Stimulated activated CD4-positive, alpha-beta T cell treated with anti-CD3 and anti-CD28 coated beads, Interleukin-15, amount 100 ng/mL, for 1 hour (primary cell): Measurements from ENCODE around the gene HIPK2.
"Not testable (repeated sequence)": the region's sequence is repeated elsewhere in the genome, so short reads cannot be mapped to it uniquely, and the experiment has no call there.

Source experiments
- DNase-seq, 2 donors: peaks; one replicate each; pipeline ENCODE4 v3.0.0-alpha.2; 2020; ENCODE audit warnings: low read depth in 1 of 2, low spot score in 1 of 2

The HIPK2 gene

DNA sequence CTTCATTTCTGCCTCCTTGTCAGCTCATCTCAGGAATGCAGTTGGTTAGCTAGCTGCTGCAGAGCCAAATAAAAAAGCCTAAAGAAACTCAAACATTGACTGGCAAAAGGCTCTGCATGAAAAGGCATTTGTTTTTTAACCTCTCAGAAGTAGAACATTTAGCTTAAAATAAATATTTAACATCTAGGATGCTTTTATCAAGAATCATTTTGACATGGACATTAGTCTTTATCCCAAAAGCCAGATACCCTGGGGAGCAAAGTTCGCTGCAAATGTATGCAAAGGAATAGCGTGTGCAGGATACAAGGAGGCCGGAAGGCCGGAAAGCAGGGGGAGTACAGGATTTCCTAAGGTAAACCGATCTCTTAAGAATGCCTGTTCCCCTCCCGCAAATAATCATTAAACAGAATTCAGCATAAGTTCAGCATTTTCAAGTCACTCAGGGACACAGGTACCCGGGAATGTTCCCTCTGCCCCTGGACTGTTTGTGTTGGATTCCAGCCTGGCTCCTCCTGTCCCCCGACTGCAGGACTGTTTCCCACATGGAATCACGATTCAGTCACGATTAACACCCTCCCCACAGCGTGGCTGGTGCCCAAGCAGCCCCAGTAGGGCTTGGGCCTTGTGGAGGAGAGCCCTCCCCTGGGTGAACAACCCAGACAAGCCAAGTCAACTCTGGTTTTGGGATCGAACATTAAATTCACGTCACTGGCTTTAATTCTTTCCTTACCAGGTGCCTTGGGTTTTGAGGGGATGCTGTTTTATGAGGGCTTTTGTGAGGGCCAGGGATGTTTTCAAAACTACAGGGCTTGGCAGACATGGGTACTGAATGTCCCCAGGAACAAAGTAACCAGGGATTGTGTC lies 97.8 kb downstream of the HIPK2 start:
- DNase-seq: no peak

GRCh38 chr7:139676390-139676789 lies 101.4 kb downstream of the HIPK2 start:
- DNase-seq: no peak

DNA sequence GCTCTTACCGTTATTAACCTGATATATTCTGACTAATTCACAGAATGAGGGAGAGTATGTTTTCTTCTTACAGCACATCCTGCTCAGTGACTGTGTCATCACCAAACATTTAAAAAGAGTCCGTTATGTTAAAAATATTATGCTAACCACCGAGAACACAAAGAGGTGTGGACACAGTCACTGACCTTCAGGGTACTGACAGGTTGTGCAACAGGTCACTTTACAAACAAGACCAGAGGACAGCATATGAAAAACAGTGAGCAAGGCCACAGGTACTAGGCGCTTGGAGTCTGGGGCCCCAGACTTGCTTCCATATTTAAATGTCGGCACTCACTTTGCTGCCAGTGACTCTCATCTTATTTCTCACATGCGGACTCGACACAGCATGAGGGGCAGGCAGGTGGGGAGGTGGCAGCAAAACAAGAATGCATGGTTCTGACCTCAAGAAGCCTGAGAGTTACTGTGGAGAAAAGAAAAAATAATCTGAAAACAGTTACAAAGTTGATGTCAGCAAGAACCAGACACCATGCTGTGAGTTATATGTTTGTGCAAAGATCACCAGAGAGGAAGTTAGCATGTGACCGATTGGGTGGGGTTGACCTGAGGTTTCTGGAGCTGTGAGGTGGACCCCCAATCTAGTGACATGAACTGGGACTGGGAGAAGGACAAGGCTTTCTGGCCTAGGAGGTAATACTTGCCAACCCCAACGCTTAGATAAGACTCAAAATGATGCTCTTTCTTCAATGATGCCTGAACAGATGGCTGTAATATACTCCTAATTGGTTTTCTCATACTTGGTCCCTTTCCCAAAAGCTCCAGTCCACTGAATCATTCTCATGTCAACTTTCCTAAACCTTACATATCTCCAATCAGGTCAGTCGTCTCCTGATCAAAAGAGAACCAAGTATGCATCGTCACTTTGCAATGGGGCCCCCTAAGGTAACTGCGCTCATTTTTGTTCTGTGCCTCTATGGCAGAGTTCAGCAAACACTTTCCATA lies 102.4 kb downstream of the HIPK2 start:
- no peak for DNase-seq

DNA sequence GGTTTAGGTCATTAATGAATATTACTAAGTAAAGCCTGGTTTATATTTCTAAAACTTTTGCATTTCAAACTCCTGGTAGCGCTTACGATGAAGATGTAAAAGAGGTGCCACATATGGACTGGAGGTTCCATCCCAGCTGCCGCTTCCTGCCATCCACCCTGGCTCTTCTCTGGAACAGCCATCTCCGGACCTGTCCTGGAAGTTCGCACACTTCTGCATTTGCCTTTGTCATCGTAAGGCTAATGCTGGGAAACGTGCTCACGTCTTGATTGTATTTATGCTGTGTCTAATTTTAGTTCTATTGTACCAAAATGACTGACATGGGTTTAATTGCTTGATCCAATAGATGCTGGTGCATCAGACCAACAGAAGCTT lies 103.1 kb downstream of the HIPK2 start:
- DNase-seq: no peak

DNA sequence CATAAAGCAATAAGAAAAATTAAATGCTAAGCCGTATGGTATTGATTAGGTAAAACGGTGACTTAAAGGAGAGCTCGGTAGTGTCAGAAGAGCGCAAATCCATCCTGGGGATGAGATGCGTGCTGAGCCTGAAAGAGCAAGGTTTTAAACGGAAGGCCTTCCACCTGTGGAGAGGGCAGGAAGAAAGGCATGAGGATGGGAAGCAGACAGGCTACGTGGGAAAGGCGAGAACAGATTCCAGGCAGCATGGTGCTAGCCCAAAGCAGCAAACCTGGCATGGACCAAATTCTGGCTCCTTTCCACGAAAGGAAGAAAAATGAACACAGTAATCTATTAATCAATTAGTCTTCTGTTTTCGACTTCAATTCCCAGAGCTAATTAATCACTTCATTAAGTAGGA lies 103.5 kb downstream of the HIPK2 start:
- DNase-seq: no peak

DNA sequence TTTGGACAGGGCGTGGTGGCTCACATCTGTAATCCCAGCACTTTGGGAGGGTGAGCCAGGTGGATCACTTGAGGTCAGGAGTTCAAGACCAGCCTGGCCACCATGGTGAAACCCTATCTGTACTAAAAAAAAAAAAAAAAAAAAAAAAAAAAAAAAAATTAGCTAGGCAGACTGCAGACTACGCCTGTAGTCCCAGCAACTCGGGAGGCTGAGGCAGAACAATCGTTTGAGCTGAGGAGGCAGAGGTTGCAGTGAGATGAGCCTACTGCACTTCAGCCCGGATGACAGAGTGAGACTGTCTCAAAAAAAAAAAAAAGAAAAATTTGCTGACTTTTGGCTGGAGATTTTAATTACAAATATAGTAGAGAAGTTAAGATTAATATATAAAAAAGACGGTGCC lies 104.0 kb downstream of the HIPK2 start:
- DNase-seq: no peak

DNA sequence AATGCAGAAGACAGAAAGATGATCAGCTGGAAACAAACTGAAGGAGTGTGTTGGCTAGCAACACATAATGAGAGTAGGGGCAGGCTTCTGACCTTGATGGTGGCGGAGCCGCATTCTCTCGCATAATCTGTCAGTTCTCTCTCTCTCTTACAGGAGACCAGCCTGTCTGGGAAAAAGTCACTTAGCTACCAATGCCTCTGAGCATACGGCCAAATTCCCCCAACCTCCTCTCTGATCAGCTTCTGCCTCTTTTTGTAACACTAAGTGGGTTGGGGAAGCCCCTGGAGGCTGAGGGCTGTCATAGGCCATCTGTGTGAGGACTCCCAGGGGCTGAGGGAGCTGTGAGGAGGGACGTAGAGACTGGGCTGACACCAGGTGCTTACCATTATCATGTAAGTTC lies 104.6 kb downstream of the HIPK2 start:
- no peak for DNase-seq

- DNase-seq: no peak
Observed at GRCh38 chr7:139671967-139672366, 105.8 kb downstream of the HIPK2 start.

DNA sequence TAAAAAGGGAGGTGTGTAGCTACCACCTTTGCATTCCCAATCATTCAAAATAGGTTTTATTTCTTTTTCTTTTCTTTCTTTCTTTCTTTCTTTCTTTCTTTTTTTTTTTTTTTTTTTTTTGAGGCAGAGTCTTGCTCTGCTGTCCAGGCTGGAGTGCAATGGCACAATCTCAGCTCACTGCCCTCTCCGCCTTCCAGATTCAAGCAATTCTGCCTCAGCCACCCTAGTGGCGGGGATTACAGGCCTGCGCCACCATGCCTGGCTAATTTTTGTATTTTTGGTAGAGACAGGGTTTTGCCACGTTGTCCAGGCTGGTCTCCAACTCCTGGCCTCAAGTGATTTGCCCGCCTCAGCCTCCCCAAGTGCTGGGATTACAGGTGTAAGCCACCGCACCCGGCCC lies 107.1 kb downstream of the HIPK2 start:
- not testable (repeated sequence) for DNase-seq

- DNase-seq: no peak
Observed at GRCh38 chr7:139669106-139670061, 108.4 kb downstream of the HIPK2 start.

GRCh38 chr7:139667377-139667776 lies 110.4 kb downstream of the HIPK2 start:
- DNase-seq: no peak

DNA sequence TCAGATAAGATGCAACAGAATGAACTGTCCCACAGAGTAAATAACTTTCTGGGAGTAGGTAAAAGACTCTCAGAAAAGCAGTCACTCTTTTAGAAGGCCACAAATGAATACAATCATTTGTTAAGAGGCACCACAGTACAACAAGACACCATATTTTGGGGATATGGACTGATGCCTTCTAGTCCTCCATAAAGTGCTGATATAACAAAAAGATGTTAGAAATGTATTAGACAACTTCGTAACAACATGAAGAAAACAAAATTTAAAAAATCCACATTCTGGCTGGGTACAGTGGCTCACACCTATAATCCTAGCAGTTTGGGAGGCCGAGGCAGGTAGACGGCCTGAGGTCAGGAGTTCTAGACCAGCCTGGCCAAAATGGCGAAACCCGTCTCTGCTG lies 111.3 kb downstream of the HIPK2 start:
- no peak for DNase-seq

GRCh38 chr7:139664434-139664833 lies 113.4 kb downstream of the HIPK2 start:
- no peak for DNase-seq

DNA sequence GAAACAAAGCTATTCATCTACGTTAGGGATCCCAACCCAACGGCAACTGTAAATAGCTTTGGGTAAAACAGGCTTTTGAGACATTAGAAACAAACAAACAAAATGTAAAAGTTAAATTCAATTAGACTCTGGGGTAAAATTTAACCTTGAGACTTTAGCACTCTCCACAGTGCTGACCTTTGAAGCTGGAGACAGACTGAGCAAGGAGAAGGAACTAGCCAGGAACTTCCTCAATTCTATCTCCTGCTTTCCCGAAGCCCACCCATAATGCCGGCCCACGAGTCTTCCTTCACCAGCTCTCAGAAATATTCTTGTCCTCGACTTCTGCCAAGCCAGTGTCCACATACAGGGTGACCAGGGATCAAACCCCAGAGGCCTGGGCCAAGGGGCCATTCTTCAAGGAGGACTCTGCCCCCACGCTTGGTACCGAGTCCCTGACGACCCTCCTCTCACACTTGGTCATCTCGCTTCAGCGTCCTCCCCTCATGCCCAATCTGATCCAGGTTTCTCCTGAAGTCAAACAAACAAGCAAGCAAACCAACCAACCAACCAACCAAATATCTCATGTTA lies 114.1 kb downstream of the HIPK2 start:
- DNase-seq: no peak

DNA sequence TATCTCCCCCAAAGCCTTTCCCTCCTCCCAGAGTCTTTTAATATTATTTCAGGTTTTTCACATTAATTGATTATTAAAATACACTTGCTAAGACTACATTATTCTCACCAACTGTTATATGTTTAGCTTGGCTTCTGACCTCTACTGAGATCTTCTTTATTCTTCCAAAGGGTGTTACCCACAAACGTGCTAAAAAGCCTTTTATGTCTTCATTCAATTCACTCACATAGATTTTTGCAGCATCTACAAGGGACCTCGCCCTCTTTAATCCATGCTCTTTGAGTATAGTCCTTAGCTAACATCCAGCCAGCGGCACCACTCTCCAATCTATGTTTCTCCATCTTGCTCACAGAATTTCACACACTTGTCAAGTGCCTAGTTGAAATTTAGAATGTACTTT lies 115.9 kb downstream of the HIPK2 start:
- DNase-seq: no peak

DNA sequence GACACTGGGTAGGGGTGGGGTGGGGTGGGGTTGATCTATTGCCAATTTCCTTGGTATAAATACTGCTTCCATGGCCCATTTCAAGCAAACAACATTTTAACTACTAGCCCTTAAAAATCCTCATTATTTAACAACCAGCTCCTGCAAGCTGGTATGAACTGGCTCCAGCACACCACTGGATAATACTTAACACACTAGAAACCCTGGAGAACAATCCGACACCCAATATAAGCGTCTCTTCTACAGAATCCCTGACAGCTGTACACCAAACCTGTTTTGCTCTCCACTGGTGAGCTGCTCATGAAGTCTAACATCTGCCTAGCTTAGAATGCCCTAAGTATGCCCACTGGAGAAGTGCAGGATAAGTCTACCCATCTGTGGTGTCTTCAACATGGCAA lies 116.8 kb downstream of the HIPK2 start:
- DNase-seq: no peak

GRCh38 chr7:139660317-139661042 lies 117.3 kb downstream of the HIPK2 start:
- no peak for DNase-seq

DNA sequence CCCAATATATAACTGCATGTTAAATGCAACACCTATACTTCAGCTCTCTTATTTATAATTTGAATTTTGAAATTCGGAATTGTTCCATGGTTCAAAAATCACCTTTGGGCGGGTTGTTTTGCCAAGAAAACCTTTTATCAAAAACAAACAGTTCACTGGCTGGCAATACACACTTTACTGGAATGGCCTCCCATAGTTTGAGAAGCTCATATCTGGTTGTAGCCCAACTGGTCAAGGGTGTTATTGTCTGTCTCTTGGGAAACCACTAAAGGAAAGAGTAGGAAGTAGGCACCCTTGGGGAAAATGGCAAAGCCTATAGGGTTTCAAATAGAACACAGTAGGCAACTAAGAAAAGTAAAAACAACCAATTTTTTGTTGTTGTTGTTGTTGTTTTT lies 117.9 kb downstream of the HIPK2 start:
- DNase-seq: no peak

- DNase-seq: no peak
Observed at GRCh38 chr7:139658908-139659675, 118.7 kb downstream of the HIPK2 start.
